Activated CD4-positive, alpha-beta memory T cell treated with anti-CD3 and anti-CD28 coated beads, Interleukin-2, amount 10 ng/mL, durations not matched to agents 7 days and 5 days (primary cell): ENCODE measurements around the gene RSAD2. TPM values are rescaled to one million over a fixed set of nuclear protein-coding genes. Genes with fewer than 3 reads are reported as not detected.

Experiments
- CTCF ChIA-PET: fragments of 350-600 bp; sonication (Branson Sonifier 250); formaldehyde crosslinking; loops from one replicate; lab custom pipeline; 2021; ENCODE audit warnings: antibody characterized with exemption, inconsistent platforms; lab: Charles Lee
- POLR2A ChIA-PET: fragments of 350-600 bp; sonication (Branson Sonifier 250); formaldehyde crosslinking; loops from one replicate; lab custom pipeline; 2021; ENCODE audit warnings: antibody characterized with exemption; lab: Charles Lee
- DNase-seq: peaks from one replicate; pipeline ENCODE4 v3.0.0-alpha.2; 2020
- H3K27ac Mint-ChIP-seq: one replicate; pipeline ENCODE4 v1.8.0; 2021; ENCODE audit warnings: mild to moderate bottlenecking, mixed read lengths
- H3K27me3 Mint-ChIP-seq: one replicate; pipeline ENCODE4 v1.8.0; 2021; ENCODE audit warnings: mixed read lengths
- H3K36me3 Mint-ChIP-seq: one replicate; pipeline ENCODE4 v1.8.0; 2021; ENCODE audit warnings: low read depth, mixed read lengths
- H3K4me1 Mint-ChIP-seq: one replicate; pipeline ENCODE4 v1.8.0; 2021; ENCODE audit warnings: mixed read lengths
- H3K4me3 Mint-ChIP-seq: one replicate; pipeline ENCODE4 v1.8.0; 2021; ENCODE audit warnings: mild to moderate bottlenecking, mixed read lengths
- H3K9me3 Mint-ChIP-seq: one replicate; pipeline ENCODE4 v1.8.0; 2021; ENCODE audit warnings: mixed read lengths
- total RNA-seq, 2 experiments: library from RNA; stranded (reverse); gene quantifications; one replicate each; pipeline ENCODE4 v1.2.3, GENCODE V29; 2021

RSAD2 gene
- total RNA-seq, 2 experiments from 2014 or later, result 119 to 120 TPM

GRCh38 chr2:6911721-6912120 is 34.1 kb downstream of the RSAD2 start:
- peaks cover 80% of the 10 kb centered on the region for H3K4me1 Mint-ChIP-seq
- H3K4me3 Mint-ChIP-seq, result no peak overlapping the region
- H3K27ac Mint-ChIP-seq, result no peak overlapping the region
- no peak for DNase-seq
- POLR2A ChIA-PET, result interaction anchor here (0.8 to 5.1 kb wide), 4 partner anchors 32 to 46 kb away, joined by 3 to 51 read pairs (median 7); partner anchors contain the start of genes CMPK2 and RSAD2
- peaks cover 70% of the 10 kb centered on the region for H3K36me3 Mint-ChIP-seq
- CTCF ChIA-PET, result interaction anchor here (6.3 kb wide), 1 partner anchor 33 kb away, joined by 29 read pairs; the partner anchor contains the start of gene RSAD2
- H3K27me3 Mint-ChIP-seq, result peaks cover 68% of the 10 kb centered on the region
- H3K9me3 Mint-ChIP-seq, result peaks cover 23% of the 10 kb centered on the region

GRCh38 chr2:6913415-6914157 is 36.0 kb downstream of the RSAD2 start:
- peaks cover 63% of the 10 kb centered on the region for H3K4me1 Mint-ChIP-seq
- peak overlapping the region; percentile 6 for H3K27ac Mint-ChIP-seq
- H3K36me3 Mint-ChIP-seq, result peaks cover 52% of the 10 kb centered on the region
- peaks cover 16% of the 10 kb centered on the region for H3K9me3 Mint-ChIP-seq
- ChIA-PET POLR2A (interaction anchor here (1.5 kb wide), 1 partner anchor 33 kb away, joined by 3 read pairs; no protein-coding TSS in a partner anchor), CTCF (interaction anchor here (1.1 to 6.3 kb wide), 4 partner anchors 16 to 45 kb away, joined by 3 to 29 read pairs (median 6); partner anchors contain the start of gene RSAD2)
- H3K27me3 Mint-ChIP-seq, result peaks cover 54% of the 10 kb centered on the region
- peak; percentile 31 for DNase-seq
- no peak overlapping the region for H3K4me3 Mint-ChIP-seq

GRCh38 chr2:6914828-6915227 is 37.3 kb downstream of the RSAD2 start:
- H3K36me3 Mint-ChIP-seq, result peaks cover 51% of the 10 kb centered on the region
- no peak for DNase-seq
- peaks cover 11% of the 10 kb centered on the region for H3K9me3 Mint-ChIP-seq
- ChIA-PET POLR2A (interaction anchor here (0.8 to 2.6 kb wide), 3 partner anchors 9 to 48 kb away, joined by 3 to 20 read pairs (median 4); partner anchors contain the start of gene CMPK2), CTCF (interaction anchor here (0.9 to 1.5 kb wide), 4 partner anchors 18 to 129 kb away, joined by 3 to 5 read pairs (median 4); no protein-coding TSS in a partner anchor)
- peaks cover 60% of the 10 kb centered on the region for H3K4me1 Mint-ChIP-seq
- H3K4me3 Mint-ChIP-seq, result no peak overlapping the region
- H3K27me3 Mint-ChIP-seq, result peaks cover 58% of the 10 kb centered on the region
- H3K27ac Mint-ChIP-seq, result no peak overlapping the region

- H3K9me3 Mint-ChIP-seq, result peaks cover 11% of the 10 kb centered on the region
- H3K27ac Mint-ChIP-seq, result no peak overlapping the region
- H3K4me3 Mint-ChIP-seq, result no peak overlapping the region
- CTCF ChIA-PET, result interaction anchor here (0.9 to 4.2 kb wide), 10 partner anchors 7 to 146 kb away, joined by 3 to 24 read pairs (median 8); partner anchors contain the start of genes CMPK2 and RSAD2
- H3K4me1 Mint-ChIP-seq, result peaks cover 54% of the 10 kb centered on the region
- POLR2A ChIA-PET, result interaction anchor here (1.1 to 2.6 kb wide), 3 partner anchors 10 to 49 kb away, joined by 3 to 20 read pairs (median 4); partner anchors contain the start of gene CMPK2
- peaks cover 54% of the 10 kb centered on the region for H3K27me3 Mint-ChIP-seq
- DNase-seq, result no peak
- H3K36me3 Mint-ChIP-seq, result peaks cover 47% of the 10 kb centered on the region
Measured at GRCh38 chr2:6915399-6915798, 37.8 kb downstream of the RSAD2 start.

- Mint-ChIP-seq H3K9me3 (peaks cover 7% of the 10 kb centered on the region), H3K4me3 (peak overlapping the region; percentile 60), H3K36me3 (peaks cover 39% of the 10 kb centered on the region), H3K27ac (no peak overlapping the region), H3K4me1 (peaks cover 46% of the 10 kb centered on the region), H3K27me3 (peaks cover 48% of the 10 kb centered on the region)
- DNase-seq, result no peak
- ChIA-PET CTCF (interaction anchor here (0.6 to 4.2 kb wide), 18 partner anchors 8 to 1764 kb away, joined by 3 to 24 read pairs (median 4); partner anchors contain the start of genes CMPK2 and RSAD2), POLR2A (interaction anchor here (0.5 to 2.8 kb wide), 5 partner anchors 10 to 931 kb away, joined by 3 to 21 read pairs (median 11); partner anchors contain the start of genes CMPK2 and RSAD2)
Measured at GRCh38 chr2:6916224-6916623, 38.6 kb downstream of the RSAD2 start.

GRCh38 chr2:6916736-6917070 is 39.1 kb downstream of the RSAD2 start:
- Mint-ChIP-seq H3K9me3 (peaks cover 4% of the 10 kb centered on the region), H3K27me3 (peaks cover 43% of the 10 kb centered on the region), H3K4me1 (peaks cover 44% of the 10 kb centered on the region), H3K27ac (no peak overlapping the region), H3K4me3 (peak overlapping the region; percentile 60), H3K36me3 (peaks cover 34% of the 10 kb centered on the region)
- no peak for DNase-seq
- POLR2A ChIA-PET, result interaction anchor here (1.1 to 2.8 kb wide), 4 partner anchors 11 to 50 kb away, joined by 3 to 21 read pairs (median 16); partner anchors contain the start of genes CMPK2 and RSAD2
- CTCF ChIA-PET, result interaction anchor here (0.7 to 4.2 kb wide), 18 partner anchors 8 to 144 kb away, joined by 3 to 24 read pairs (median 4); partner anchors contain the start of genes CMPK2 and RSAD2

- CTCF ChIA-PET, result interaction anchor here (0.7 to 4.2 kb wide), 18 partner anchors 9 to 144 kb away, joined by 3 to 24 read pairs (median 4); partner anchors contain the start of genes CMPK2 and RSAD2
- Mint-ChIP-seq H3K27me3 (peaks cover 40% of the 10 kb centered on the region), H3K4me3 (peak within 1 kb of the TSS; percentile 60), H3K9me3 (peaks cover 4% of the 10 kb centered on the region), H3K27ac (peak within 1 kb of the TSS; percentile 59), H3K36me3 (peaks cover 32% of the 10 kb centered on the region), H3K4me1 (peaks cover 44% of the 10 kb centered on the region)
- peak; percentile 72 for DNase-seq
- POLR2A ChIA-PET, result interaction anchor here (1.0 to 3.4 kb wide), 8 partner anchors 8 to 52 kb away, joined by 3 to 21 read pairs (median 12); partner anchors contain the start of genes CMPK2 and RSAD2
Measured at GRCh38 chr2:6917071-6917760, 39.6 kb downstream of the RSAD2 start, which contains the start of gene RNF144A. TSS of gene RNF144A (plus strand) at chr2:6917412. CDS start at chr2:6996927, 79,515 bp downstream.

GRCh38 chr2:6917761-6918421 is 40.3 kb downstream of the RSAD2 start:
- Mint-ChIP-seq H3K9me3 (no peaks in the 10 kb centered on the region), H3K36me3 (peaks cover 25% of the 10 kb centered on the region), H3K4me3 (peak overlapping the region; percentile 59), H3K27ac (peak overlapping the region; percentile 59), H3K4me1 (peaks cover 38% of the 10 kb centered on the region), H3K27me3 (peaks cover 33% of the 10 kb centered on the region)
- ChIA-PET CTCF (interaction anchor here (0.7 to 4.2 kb wide), 11 partner anchors 8 to 126 kb away, joined by 3 to 24 read pairs (median 4); partner anchors contain the start of genes CMPK2 and RSAD2), POLR2A (interaction anchor here (0.7 to 3.4 kb wide), 8 partner anchors 8 to 777 kb away, joined by 3 to 21 read pairs (median 6); partner anchors contain the start of genes CMPK2 and RSAD2)
- DNase-seq, result no peak

GRCh38 chr2:6919901-6920742 is 42.5 kb downstream of the RSAD2 start:
- H3K4me3 Mint-ChIP-seq, result no peak overlapping the region
- H3K4me1 Mint-ChIP-seq, result peaks cover 25% of the 10 kb centered on the region
- CTCF ChIA-PET, result interaction anchor here (0.9 to 4.2 kb wide), 4 partner anchors 23 to 122 kb away, joined by 3 to 24 read pairs (median 10); partner anchors contain the start of genes CMPK2 and RSAD2
- POLR2A ChIA-PET, result interaction anchor here (1.0 to 3.4 kb wide), 4 partner anchors 10 to 55 kb away, joined by 3 to 20 read pairs (median 11); partner anchors contain the start of gene CMPK2
- peaks cover 19% of the 10 kb centered on the region for H3K27me3 Mint-ChIP-seq
- H3K27ac Mint-ChIP-seq, result no peak overlapping the region
- peaks cover 14% of the 10 kb centered on the region for H3K36me3 Mint-ChIP-seq
- H3K9me3 Mint-ChIP-seq, result no peaks in the 10 kb centered on the region
- DNase-seq, result no peak

- DNase-seq, result no peak
- no peak overlapping the region for H3K4me3 Mint-ChIP-seq
- H3K27me3 Mint-ChIP-seq, result peaks cover 15% of the 10 kb centered on the region
- no peaks in the 10 kb centered on the region for H3K9me3 Mint-ChIP-seq
- peaks cover 21% of the 10 kb centered on the region for H3K4me1 Mint-ChIP-seq
- POLR2A ChIA-PET, result interaction anchor here (1.0 to 3.4 kb wide), 2 partner anchors 9 to 11 kb away, joined by 3 to 14 read pairs; no protein-coding TSS in a partner anchor
- CTCF ChIA-PET, result interaction anchor here (1.0 to 3.0 kb wide), 3 partner anchors 24 to 124 kb away, joined by 3 to 16 read pairs (median 4); partner anchors contain the start of gene CMPK2
- no peak overlapping the region for H3K27ac Mint-ChIP-seq
- peaks cover 17% of the 10 kb centered on the region for H3K36me3 Mint-ChIP-seq
Measured at GRCh38 chr2:6920743-6921064, 43.1 kb downstream of the RSAD2 start.
